NOMO-1 treated with dmso at 0.1 percent for 144 hours (cell line): ENCODE data around the gene SOX30.

Experiments
- DNase-seq: peaks from one replicate; lab custom pipeline; 2025; ENCODE audit not compliant: unreplicated experiment; lab: John Stamatoyannopoulos, UW

The SOX30 gene

DNA sequence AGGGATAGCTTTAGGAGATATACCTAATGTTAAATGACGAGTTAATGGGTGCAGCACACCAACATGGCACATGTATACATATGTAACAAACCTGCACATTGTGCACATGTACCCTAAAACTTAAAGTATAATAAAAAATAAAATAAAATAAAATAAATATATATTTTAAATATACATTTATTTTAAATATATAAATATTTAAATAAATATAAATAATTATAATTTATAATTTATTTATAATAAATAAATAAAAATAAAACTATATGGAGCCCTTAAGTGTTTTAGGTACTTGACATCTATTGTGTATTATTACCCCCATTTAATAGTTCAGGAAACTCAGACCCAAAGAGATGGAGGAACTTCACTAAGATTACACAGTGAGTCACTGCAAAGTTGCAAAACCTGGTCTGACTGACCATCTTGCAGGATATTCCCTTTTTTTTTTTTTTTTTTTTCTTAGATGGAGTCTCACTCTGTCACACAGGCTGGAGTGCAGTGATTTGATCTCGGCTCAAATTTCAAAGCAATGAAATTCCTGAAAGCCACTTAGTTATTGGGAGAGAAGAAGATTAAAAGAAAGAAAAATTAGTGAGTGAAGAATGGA is 13.3 kb upstream of the SOX30 start:
- peak; percentile 37 for DNase-seq

DNA sequence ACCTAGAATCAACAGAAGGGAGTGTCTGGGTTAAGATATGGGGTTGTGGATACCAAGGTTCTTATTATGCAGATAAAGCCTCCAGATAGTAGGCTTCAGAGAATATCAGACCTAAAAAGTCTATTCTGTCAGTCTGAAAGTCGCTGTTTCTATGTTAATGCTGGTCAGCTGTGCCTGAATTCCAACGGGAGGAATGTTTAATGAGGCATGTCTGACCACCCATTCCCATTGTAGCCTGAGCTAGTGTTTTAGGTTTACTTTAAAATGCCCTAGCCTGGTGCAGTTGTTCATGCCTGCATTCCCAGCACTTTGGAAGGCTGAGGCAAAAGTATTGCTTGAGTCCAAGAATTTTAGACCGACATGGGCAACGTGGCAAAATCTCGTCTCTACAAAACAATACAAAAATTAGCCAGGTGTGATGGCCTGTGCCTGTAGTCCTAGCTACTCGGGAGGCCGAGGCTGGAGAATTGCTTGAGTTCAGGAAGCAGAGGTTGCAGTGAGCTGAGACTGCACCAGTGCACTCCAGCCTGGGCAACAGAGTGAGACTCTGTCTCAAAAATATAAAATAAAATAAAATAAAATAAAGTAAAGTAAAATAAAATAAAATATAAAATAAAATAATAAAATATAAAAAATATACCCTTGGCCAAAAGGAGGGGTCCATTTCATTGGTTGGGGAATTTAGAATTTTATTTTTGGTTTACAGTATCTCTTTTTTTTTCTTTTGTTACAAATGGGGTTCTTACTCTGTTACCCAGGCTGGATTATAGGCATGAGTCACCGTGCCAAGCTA is 7.8 kb upstream of the SOX30 start:
- DNase-seq = no peak

DNA sequence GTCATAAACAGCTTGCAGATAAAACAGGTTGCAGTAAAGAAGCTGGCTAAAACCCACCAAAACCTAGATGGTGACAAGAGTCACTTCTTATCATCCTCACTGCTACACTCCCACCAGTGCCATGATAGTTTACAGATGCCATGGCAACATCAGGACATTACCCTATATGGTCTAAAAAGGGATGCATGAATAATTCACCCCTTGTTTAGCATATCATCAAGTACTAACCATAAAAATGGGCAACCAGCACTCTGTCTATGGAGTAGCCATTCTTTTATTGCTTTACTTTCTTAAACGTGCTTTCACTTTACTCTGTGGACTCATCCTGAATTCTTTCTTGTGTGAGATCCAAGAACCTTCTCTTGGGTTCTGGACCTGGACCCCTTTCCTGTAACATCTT is 6.7 kb upstream of the SOX30 start:
- DNase-seq = no peak

DNA sequence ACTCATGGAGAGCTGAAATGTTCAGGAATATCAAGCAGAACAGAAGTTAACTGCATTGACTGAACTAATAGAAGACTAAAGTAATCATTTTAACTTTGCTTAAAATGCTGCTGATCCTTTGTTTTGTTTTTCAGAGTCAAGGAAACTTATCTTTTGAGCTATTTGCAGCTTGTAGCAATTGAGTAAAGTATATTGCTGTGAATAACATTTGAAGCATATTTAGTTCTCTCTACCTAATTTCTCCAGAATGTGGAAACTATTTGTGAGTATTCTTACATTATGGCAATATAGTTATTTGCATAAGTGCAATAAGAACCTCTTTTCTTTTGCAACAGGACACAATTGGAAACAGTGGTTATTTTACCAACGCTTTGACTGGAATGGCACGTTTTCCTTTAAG is 5.3 kb upstream of the SOX30 start:
- no peak for DNase-seq

DNA sequence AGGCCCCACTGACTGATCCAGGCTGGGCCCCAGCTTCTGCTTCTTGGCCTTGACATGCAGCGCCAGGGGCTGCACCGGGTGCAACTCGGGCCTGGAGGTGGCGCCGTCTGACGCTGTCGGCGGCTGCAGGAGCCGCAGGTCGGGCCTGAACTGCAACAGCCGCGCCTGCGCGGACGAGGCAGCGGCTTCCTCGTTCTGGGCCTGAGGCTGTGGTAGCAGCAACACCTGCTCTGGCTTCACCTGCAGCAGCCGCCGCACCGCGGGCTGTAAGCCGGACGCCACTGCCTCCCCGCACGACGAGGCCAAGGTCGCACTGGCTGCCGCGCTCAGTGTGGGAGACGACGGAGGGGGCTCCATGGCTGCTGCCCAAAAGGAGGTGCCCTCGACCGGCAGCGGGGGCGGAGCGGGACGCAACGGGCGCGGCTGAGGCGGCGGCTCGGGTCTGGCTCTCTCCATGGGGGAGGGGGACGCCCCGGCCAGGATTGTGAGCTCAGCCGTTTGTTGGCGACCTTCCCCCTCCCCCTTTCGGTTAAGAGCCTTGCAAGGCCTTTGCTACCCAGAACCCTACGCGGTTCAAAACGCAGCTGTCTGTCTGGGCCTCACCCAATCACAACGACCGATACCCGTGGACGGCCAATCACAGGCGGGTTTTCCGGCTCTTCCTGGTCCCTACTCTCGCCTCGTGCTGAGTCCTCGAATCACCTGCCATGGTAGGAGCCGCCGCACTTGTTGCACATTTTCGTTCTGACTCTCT is 438 bp downstream of the SOX30 start:
- DNase-seq = no peak

DNA sequence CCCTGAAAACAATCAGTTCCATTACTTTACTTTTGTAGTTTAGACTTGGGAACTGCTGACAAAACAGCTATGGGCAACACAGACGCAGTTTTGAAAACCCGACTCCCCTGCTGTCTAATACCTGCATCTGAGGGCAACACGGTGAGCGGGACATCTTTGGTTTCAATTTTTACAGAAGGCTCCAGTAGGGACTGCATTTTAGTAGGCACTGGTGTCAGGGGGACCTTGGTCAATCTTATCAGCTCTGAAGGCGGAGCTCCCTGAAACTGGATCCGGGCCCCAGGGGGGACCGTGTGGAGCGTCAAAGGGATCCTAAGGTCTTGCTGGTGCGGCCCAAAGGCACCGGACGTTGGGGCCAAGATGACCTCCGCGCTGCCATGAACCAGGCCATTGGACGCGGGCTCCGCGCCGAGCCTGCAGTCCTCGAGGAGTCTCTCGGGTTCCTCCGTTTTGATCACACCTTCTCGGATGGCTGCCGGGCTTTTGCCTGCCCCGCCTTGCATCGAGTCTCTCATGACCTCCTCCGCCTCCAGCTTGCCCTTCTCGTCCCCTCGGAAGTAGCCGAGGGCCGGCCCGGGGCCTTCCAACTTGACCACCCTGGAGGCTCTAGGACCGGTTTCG is 1.1 kb downstream of the SOX30 start:
- no peak for DNase-seq

DNA sequence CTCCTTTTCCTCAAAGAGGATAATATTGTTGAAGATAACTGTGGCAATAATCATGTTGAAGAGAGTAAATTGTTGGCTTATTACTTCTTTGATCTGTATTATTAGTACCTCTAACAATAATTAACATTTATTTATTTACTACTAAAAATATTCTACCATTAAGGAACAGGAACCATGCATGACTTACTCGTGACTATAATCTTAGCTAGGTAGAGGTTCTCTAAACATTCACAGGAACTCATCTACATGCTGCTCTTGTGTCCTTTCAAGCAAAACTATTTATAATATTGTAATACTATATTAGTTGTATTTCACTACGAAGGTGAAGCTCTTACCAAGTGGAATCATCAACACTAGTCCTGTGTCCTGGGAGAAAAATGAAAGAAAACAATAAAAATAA is 3.1 kb downstream of the SOX30 start:
- DNase-seq = no peak

DNA sequence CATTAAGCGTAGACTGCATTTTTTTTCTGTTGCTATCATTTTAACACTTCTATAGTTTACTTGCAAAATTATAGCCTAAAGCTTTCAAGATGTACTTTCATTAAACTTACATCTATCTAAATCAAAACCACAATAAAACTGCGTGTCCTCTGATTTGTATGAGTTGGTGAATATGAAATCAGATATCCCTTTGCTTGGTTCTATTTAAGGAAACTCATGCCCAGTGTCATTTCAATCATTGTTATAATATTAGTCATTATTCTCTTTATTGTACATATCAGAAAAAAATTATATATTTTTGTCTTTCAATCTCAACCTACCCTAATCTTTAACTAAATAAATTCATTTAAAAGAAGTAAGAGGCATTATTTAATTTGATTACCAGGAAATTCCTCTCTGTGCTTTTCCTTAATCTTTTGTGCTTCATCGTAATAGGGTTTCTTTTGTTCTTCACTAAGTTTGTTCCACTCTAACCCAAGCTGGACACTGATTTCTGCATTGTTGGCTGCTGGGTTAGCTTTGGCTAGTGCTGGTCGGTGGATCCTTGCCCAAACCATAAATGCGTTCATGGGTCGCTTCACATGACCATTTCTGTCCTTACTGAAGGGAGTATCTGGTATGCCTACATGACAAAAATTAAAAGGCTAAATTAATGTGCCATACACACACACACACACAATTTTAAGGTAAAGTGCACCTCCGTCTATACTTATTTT is 3.8 kb downstream of the SOX30 start:
- DNase-seq = no peak

DNA sequence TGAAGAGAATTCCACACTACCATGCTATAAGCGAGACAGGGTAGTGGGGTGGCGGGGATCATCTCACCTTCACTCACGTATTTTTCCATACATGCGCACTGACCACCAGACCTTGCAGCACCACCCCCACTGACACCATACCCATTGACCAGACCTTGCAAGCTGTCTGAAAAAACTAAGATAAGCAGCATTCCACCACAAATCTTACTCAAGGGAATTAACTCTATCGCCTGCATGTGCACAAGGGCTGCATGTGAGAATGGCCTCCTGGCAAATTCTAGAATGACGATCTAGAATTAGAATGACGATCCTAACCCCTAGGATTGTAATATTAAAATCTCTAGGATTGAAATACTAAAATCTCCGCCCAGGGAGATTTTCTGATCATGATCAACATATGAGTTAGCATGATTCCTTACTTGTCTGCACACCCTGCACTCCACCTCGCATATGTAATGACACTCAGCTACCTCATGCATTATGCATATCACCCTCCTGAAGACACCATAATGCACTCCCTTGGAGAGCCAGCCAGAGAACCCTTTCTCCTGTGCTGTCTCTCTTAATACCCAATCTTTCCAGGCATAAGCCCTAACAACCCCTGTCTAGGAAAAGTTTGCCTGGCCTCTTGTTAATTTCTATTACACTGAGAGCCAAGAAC is 11.7 kb downstream of the SOX30 start:
- DNase-seq = no peak

DNA sequence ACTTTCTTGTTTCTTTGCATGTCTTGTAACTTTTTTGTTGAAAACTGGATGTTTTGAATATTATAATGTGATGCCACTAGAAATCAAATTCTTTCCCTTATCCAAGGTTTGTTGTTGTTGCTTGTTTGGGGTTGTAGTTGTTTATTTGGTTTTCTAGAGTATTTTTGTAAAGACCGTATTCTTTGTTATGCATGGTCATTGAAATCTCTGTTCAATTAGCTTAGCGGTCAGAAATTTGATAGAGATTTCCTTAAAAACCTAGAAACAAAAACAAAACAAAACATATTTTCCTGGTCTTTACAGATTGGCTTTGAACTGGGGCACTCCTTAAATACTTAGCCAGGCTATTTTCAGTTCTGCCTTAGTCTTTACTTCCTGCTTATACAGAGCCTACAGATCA is 21.9 kb downstream of the SOX30 start:
- no peak for DNase-seq

DNA sequence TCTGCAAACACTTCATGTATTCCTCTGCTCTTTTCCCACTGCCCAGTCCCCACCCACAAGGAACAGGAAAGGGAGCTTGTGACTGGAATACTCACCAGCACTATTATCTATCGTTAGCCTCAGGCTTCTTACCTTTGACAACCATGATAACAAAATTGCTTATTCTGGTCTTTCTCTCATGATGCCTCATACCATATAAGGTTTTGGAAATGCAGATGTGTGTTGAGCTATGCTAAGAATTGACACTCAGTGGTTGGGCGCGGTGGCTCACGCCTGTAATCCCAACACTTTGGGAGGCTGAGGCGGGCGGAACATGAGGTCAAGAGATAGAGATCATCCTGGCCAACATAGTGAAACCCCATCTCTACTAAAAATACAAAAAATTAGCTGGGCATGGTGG is 25.4 kb downstream of the SOX30 start:
- no peak for DNase-seq

DNA sequence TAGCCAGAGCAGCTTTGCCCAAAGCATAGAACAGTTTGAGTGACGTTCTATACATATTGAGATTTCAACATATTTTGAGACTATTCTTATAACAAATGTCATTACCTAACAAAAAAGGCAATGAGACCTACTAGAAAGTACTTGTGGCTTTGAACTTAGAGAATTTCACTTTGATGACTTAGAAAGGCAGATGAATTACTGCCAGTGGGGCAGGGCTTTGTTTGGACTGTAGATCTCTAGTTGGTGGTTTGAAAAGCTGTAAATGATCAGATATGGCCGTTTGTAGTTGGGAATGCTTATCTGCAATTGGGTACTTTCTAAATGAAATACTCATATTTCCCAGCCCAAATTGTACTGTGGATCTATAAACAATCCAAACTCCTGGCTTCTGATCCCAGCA is 28.1 kb downstream of the SOX30 start:
- DNase-seq = no peak

DNA sequence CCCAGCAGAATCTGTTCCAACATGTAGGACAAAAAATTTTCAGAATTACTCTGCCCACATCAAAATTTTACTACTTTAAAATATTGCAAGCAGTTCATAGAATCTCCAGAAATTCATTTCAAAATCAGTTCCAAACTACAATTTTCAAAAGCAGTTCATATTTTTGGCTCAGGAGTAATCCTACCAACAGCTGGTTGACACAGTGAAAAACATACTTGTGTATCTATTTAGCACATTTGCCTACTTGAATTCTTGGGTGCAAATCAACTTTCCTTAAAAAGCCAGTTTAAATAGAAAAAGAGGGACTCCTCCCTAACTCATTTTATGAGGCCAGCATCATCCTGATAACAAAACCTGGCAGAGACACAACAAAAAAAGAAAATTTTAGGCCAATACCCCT is 31.5 kb downstream of the SOX30 start:
- no peak for DNase-seq

DNA sequence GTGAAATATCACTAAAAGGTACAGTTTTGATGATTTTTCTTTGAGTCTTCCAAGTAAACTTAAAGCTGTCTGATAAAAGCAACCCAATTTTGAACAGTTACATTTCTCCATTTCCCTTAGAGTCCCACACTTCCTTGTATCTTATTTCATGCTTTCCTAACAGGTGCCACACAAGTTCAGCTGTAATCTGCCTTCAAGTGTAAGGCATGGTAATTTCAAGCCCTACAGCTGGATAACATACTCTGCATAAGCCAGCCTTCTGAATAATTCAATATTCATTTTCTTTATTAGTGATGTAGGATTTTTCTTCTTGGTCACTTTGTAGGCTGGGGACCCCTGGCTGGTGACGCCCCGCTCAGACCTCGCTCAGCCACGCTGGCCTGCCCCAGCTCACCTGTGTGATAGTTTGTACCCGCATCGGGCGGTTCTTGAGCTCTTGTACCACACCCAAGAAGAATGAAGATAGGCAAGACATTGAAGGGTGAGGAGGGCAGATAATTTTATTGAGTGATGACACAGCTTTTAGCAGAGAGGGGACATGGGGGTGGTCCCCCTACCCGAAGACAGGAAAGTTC is 34.0 kb downstream of the SOX30 start:
- no peak for DNase-seq

DNA sequence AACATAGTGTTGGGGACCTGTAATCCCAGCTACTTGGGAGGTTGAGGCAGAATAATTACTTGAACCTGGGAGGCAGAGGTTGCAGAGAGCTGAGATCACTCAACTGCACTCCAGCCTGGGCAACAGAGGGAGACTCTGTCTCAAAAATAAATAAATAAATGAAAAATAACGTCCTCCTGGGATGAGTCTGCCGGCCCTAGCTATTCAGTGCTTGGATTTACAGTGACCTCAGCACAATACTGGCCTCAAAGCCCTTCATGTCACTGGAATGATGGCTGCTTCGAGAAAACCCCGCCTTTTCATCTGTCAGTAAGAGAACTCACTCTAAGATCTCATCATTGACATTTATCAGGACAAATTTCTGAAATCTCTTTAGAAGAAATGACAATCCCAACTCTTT is 35.5 kb downstream of the SOX30 start:
- no peak for DNase-seq

DNA sequence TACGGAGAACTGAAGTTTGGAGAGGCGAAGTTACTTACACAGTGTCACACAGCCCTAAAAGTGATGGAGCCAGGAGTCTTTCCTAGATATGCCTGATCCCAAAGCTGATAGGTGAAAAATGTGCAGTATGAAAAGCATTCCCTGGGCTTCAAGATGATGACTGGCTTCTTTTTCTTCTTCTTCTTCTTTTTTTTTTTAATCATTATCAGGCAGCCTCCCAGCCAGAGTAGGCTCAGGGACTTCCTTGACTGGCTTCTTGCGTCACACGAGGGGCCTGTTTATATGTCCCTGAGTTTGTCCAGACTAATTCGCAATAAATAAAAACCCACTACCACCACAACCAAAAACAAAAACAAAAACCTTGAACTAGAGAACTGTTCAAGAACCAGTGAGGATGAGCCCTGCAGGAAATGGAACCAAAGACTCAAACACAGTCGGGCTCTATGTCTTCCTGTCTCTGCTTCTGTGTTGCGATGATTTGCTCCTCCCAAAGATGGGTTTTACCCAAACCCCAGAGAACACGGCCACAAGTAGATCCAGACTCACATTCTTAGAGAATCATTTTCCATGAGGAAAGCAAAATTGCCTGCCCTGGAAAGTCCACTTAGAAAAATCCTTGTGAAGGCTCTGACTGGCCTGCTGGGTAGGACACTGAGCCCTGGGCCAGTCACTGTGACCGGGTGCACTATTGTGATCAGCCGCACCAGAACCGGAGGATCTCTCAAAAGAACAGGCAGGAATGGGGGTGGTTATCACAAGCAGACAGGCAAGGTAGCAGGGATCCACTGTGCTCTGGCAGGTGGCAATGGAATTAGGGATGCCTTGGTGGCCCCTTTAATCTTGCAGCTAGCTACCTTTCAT is 38.6 kb downstream of the SOX30 start:
- DNase-seq = no peak

DNA sequence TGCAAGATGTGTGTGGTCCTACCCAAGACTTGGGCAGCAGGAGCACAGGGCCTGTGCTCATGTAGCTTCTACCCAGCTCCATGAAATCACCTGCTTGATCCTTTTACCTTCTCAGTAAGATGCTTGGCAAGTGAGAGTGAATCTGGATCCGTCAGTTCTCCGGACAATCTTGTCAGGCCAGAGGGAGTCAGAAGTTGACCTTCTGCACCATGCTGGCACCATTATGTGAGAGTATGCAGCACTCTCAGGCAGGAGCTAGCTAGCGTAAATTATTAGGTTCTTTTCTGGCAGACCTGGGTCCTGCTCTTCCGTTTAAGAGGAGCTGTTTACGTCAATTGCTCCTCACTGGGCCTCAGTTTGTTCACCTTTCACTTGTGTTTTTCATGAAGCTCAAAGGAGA is 39.7 kb downstream of the SOX30 start:
- no peak for DNase-seq

DNA sequence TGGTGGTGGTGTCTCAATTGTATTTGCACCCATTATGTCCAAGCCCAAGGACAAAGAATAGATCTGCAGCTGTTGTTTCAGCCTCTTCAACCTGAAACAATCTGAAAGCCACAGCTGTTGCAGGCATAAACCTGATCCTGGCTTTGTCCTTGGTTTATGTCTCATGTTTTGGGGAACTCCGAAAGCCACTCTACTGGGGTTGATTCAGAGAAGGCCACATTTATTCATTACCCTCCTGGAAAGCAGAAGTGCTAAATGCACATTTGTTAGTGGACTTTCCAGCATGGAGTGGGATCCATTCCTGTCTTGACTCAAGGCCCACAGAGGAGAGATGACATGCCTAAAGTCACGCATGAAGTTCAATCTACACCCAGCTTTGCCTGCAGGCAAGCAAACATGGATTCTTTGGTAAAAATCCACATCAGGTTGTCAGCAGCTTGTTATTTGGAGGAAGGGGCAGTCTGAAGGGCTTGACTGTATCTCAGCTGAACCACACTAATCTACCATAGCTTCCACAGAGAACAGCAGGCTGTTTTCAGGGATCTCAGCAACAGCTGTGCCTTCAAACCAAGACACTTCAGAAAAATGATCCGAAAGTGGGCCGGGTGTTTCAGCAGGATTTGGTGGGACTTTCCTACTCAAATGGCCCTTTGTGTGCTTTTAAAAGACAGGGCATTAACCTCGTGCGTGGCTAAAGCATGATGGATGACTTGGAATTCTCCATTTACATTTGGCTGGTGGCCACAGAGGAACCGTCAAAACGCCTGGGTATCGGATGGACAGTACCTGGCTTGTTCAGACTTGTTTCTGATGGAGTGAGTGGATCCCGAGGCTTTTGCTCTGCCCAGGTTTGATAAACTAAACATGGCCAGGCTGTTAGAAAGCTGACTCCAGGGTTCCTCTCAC is 40.4 kb downstream of the SOX30 start:
- DNase-seq = no peak
